ENCODE data around the gene MAG. TPM values are rescaled to one million over a fixed set of nuclear protein-coding genes. Genes with fewer than 3 reads are reported as not detected.
"Not testable (repeated sequence)": the region's sequence is repeated elsewhere in the genome, so short reads cannot be mapped to it uniquely, and the experiment has no call there.

MAG gene
- total and polyA plus RNA-seq, 9 of the 15 experiments (the other 6 are each of a cell fraction or from before 2014, with no cell fraction given) = 0.11 to 10.0 (median 1.6) TPM

- TF ChIP-seq BCLAF1 (IDR thresholded peaks at IDR 0.05; ENCODE audit: borderline replicate concordance in 1 of 2, control insufficient read depth in 1 of 2, low read depth in 2 of 2, low read length in 1 of 2) (no peak), CBX3 (IDR thresholded peaks at IDR 0.05; ENCODE audit: borderline replicate concordance in 1 of 2, low read length in 2 of 2) (no peak), ATF7 (IDR thresholded peaks at IDR 0.05) (peak; percentile 64; the same call in 1 of the 2 replicates)
Measured at GRCh38 chr19:35357867-35358573, 66.1 kb downstream of the MAG start, which contains the start of gene FFAR3 (continued).

- H3K9me3 ChIP-seq (replicated peaks; ENCODE audit: control insufficient read depth, insufficient read depth, low read depth, low read length); H3K27ac ChIP-seq (ENCODE audit: extremely low read depth, low read depth, low read length); FAIRE-seq; H4K20me1 ChIP-seq (replicated peaks; ENCODE audit: control insufficient read depth, insufficient read depth, low read length); H3K36me3 ChIP-seq (ENCODE audit: control insufficient read depth, insufficient read depth, low read length); H3K9me1 ChIP-seq (ENCODE audit: control insufficient read depth, insufficient read depth, low read length); H2AFZ ChIP-seq (ENCODE audit: low read depth, low read length); CTCF ChIA-PET (ENCODE audit: low intra/inter-chr PET ratio); intact Hi-C loops (cut with micrococcal nuclease); H3K79me2 ChIP-seq (ENCODE audit: control insufficient read depth, insufficient read depth, low read length); DNase-seq (ENCODE audit: extremely low read depth in 1 of 4, low spot score in 3 of 4); H3K9ac ChIP-seq (ENCODE audit: insufficient read depth in 1 of 2, low read depth in 2 of 2, low read length in 2 of 2); in situ Hi-C loops (cut with MboI); H3K4me1 ChIP-seq (replicated peaks in 1 of 2; ENCODE audit: control insufficient read depth in 2 of 2, insufficient read depth in 2 of 2, low read length in 2 of 2); H3K4me2 ChIP-seq (ENCODE audit: insufficient read depth, low read length); H3K4me3 ChIP-seq; BruUV-seq (replicated peaks): not testable (repeated sequence)
- H3K27me3 ChIP-seq (ENCODE audit: control insufficient read depth in 2 of 2, insufficient read depth in 2 of 2, low read length in 2 of 2) = peaks cover 13 to 40% of the 10 kb centered on the region in 2 experiments; a peak in 4 of 5 replicates
- WGBS (ENCODE audit: insufficient coverage, low coverage, missing lambda C conversion rate) = 20% methylated on average over 8 of the region's 16 CpGs
- POLR2A ChIA-PET = interaction anchor here (1.5 kb wide), 1 partner anchor 95 kb away, joined by 3 read pairs; no protein-coding TSS in a partner anchor
- ATAC-seq = peak; percentile 35; the same call in 1 of the 3 replicates
Measured at GRCh38 chr19:35358834-35359233, 66.9 kb downstream of the MAG start.

GRCh38 chr19:35359395-35359794 lies 67.4 kb downstream of the MAG start:
- DNase-seq (ENCODE audit: extremely low read depth in 1 of 4, low spot score in 3 of 4); H3K9me3 ChIP-seq (replicated peaks; ENCODE audit: control insufficient read depth, insufficient read depth, low read depth, low read length); H2AFZ ChIP-seq (ENCODE audit: low read depth, low read length); BruUV-seq (replicated peaks); H3K9ac ChIP-seq (ENCODE audit: insufficient read depth in 1 of 2, low read depth in 2 of 2, low read length in 2 of 2); POLR2A ChIA-PET; H3K27ac ChIP-seq (ENCODE audit: extremely low read depth, low read depth, low read length); H3K4me1 ChIP-seq (replicated peaks in 1 of 2; ENCODE audit: control insufficient read depth in 2 of 2, insufficient read depth in 2 of 2, low read length in 2 of 2); H3K9me1 ChIP-seq (ENCODE audit: control insufficient read depth, insufficient read depth, low read length); H4K20me1 ChIP-seq (replicated peaks; ENCODE audit: control insufficient read depth, insufficient read depth, low read length); H3K36me3 ChIP-seq (ENCODE audit: control insufficient read depth, insufficient read depth, low read length); CTCF ChIA-PET (ENCODE audit: low intra/inter-chr PET ratio); in situ Hi-C loops (cut with MboI); H3K4me2 ChIP-seq (ENCODE audit: insufficient read depth, low read length); ATAC-seq; intact Hi-C loops (cut with micrococcal nuclease); H3K4me3 ChIP-seq; H3K79me2 ChIP-seq (ENCODE audit: control insufficient read depth, insufficient read depth, low read length): not testable (repeated sequence)
- FAIRE-seq = peak; percentile 32
- WGBS (ENCODE audit: insufficient coverage, low coverage, missing lambda C conversion rate) = 10% methylated on average over 12 of the region's 21 CpGs
- H3K27me3 ChIP-seq (ENCODE audit: control insufficient read depth in 2 of 2, insufficient read depth in 2 of 2, low read length in 2 of 2) = peaks cover 14 to 46% of the 10 kb centered on the region in 2 experiments; a peak in 4 of 5 replicates

Measured in K562 (cell line).